Pancreas (tissue), 10 donors: ENCODE measurements around the gene SMYD3. TPM values are rescaled to one million over a fixed set of nuclear protein-coding genes. Genes with fewer than 3 reads are reported as not detected.

Experiments
- ATAC-seq, 4 donors: fragments of 200-7000 bp; cut with Tn5 transposase; one replicate each; pipeline versions ENCODE4 v1.8.0 to v1.9.1; 2020; ENCODE audit warnings: mild to moderate bottlenecking in 4 of 4, moderate library complexity in 4 of 4
- DNase-seq, 6 donors: peaks; one replicate each; pipeline ENCODE4 v3.0.0-alpha.2; 2020
- FAIRE-seq: peaks from 2 replicates; lab custom pipeline; 2012; peaks lifted over from hg19 to GRCh38; lab: Jason Lieb, UNC
- H3K27ac ChIP-seq, 4 donors: fragments of 200-600 bp; sonication (generic); 1 replicate in 3 of 4; 2 replicates in 1 of 4; pipeline versions ENCODE4 v1.5.0 to v1.8.0; 2020
- H3K27me3 ChIP-seq, 4 donors: fragments of 200-600 bp; one replicate each; pipeline ENCODE4 v1.8.0; 2021
- H3K36me3 ChIP-seq, 3 donors: fragments of 200-600 bp; sonication (generic) in 1 of 3; one replicate each; pipeline versions ENCODE4 v1.5.0 to v1.8.0; 2020 to 2021
- H3K4me1 ChIP-seq, 3 donors: fragments of 200-600 bp; one replicate each; pipeline ENCODE4 v1.8.0; 2021
- H3K4me3 ChIP-seq, 4 donors: fragments of 200-600 bp; sonication (generic) in 2 of 4; one replicate each; pipeline versions ENCODE4 v1.5.0 to v1.8.0; 2020 to 2021
- H3K9me3 ChIP-seq, 4 donors: fragments of 200-600 bp; one replicate each; pipeline ENCODE4 v1.8.0; 2021
- CTCF ChIP-seq, 4 donors: fragments of 200-600 bp; sonication (generic) in 3 of 4; IDR thresholded peaks; one replicate each; pipeline versions ENCODE4 v1.5.0 to v1.8.0; 2021; ENCODE audit warnings: antibody characterized with exemption in 4 of 4
- WGBS, 2 donors: extraction: QIAGEN DNeasy Blood & Tissue Kit; methylation state at CpG; one replicate each; pipeline ENCODE4 v1.1.7; 2013; 5-methylcytosine and 5-hydroxymethylcytosine counted together
- intact Hi-C, 3 donors: fragments of 100-400 bp; cut with DNase I; formaldehyde crosslinking; loops; one replicate each; pipeline versions ENCODE4 v1.11.1 to v1.14.2; 2022
- polyA plus RNA-seq, 2 donors: library from polyadenylated mRNA; stranded (reverse); fragments of 200-250 nt; gene quantifications; one replicate each; pipeline ENCODE4 v1.2.3, GENCODE V29; 2013
- total RNA-seq, 6 donors: library from RNA; stranded (reverse); fragmentation: NEBNext Ultra II Directional in 4 of 6; extraction: Animal tissue kit (Norgen Biotek cat#: 25700) in 4 of 6; gene quantifications; one replicate each; pipeline versions ENCODE4 v1.2.1 to v1.2.4, GENCODE V29; 2021 to 2023
- donor health status: healthy with polysubstance abuse.
- donor health status: DM: no; HTN: no; CAD: no; lungs with moderate emphysema.
- donor health status: DM: no; HTN: no; CAD: no.
- donor health status: control.
- donor health status: control.
- donor health status: Bipolar disorder and iron deficiency.
- donor health status: DM: yes; HTN: yes; CAD: no.
- donor health status: DM: no; HTN: no; CAD: no.
- donor health status: DM: no; HTN: no; CAD: no.
- donor health status: DM: yes; HTN: yes; CAD: no.

SMYD3 gene
- total and polyA plus RNA-seq, 8 donors, result 4.6 to 10.5 (median 6.7) TPM

GRCh38 chr1:246069581-246069980 lies 437.5 kb downstream of the SMYD3 start:
- WGBS, 2 donors, result 86 to 90% methylated on average over 6 of the region's 6 CpGs
- no peak for ATAC-seq
- intact Hi-C loops, result no loop called here
- Histone ChIP-seq H3K27me3 (no peaks in the 10 kb centered on the region), H3K36me3 (no peaks in the 10 kb centered on the region), H3K27ac (no peak overlapping the region), H3K4me3 (no peak overlapping the region), H3K4me1 (no peaks in the 10 kb centered on the region), H3K9me3 (no peaks in the 10 kb centered on the region)
- DNase-seq, result no peak
- no peak for TF ChIP-seq CTCF (IDR thresholded peaks at IDR 0.05)
- no peak for FAIRE-seq

GRCh38 chr1:246068619-246069509 lies 438.2 kb downstream of the SMYD3 start:
- no peak for ATAC-seq
- Histone ChIP-seq H3K4me3 (no peak overlapping the region), H3K4me1 (no peaks in the 10 kb centered on the region), H3K9me3 (no peaks in the 10 kb centered on the region), H3K27me3 (no peaks in the 10 kb centered on the region), H3K36me3 (no peaks in the 10 kb centered on the region), H3K27ac (no peak overlapping the region)
- FAIRE-seq, result no peak
- TF ChIP-seq CTCF (IDR thresholded peaks at IDR 0.05), result no peak
- DNase-seq, result no peak
- WGBS, 2 donors, result 91 to 96% methylated on average over 7 of the region's 7 CpGs
- intact Hi-C loops, result no loop called here

GRCh38 chr1:246068217-246068512 lies 438.9 kb downstream of the SMYD3 start:
- Histone ChIP-seq H3K36me3 (no peaks in the 10 kb centered on the region), H3K27ac (no peak overlapping the region), H3K4me1 (no peaks in the 10 kb centered on the region), H3K4me3 (no peak overlapping the region), H3K27me3 (no peaks in the 10 kb centered on the region), H3K9me3 (no peaks in the 10 kb centered on the region)
- TF ChIP-seq CTCF (IDR thresholded peaks at IDR 0.05), result no peak
- DNase-seq, result no peak
- FAIRE-seq, result no peak
- no peak for ATAC-seq
- WGBS, 2 donors, result 72 to 84% methylated on average over 3 of the region's 3 CpGs
- intact Hi-C loops, result no loop called here

GRCh38 chr1:246067432-246068216 lies 439.5 kb downstream of the SMYD3 start:
- DNase-seq (no peak), FAIRE-seq (no peak), ATAC-seq (no peak)
- intact Hi-C loops, result no loop called here
- Histone ChIP-seq H3K27ac (no peak overlapping the region), H3K27me3 (no peaks in the 10 kb centered on the region), H3K9me3 (no peaks in the 10 kb centered on the region), H3K36me3 (no peaks in the 10 kb centered on the region), H3K4me1 (no peaks in the 10 kb centered on the region), H3K4me3 (no peak overlapping the region)
- no peak for TF ChIP-seq CTCF (IDR thresholded peaks at IDR 0.05)
- WGBS, 2 donors, result 75 to 87% methylated on average over 18 of the region's 18 CpGs
